Breast epithelium (tissue), 4 donors: ENCODE results near the gene MBD4. TPM values are rescaled to one million over a fixed set of nuclear protein-coding genes. Genes with fewer than 3 reads are reported as not detected.
"Not testable (repeated sequence)": the region's sequence is repeated elsewhere in the genome, so short reads cannot be mapped to it uniquely, and the experiment has no call there.

Source experiments
- DNase-seq, 2 donors: peaks; one replicate each; pipeline ENCODE4 v3.0.0-alpha.2; 2019; ENCODE audit warnings: low spot score in 2 of 2
- H3K27ac ChIP-seq, 2 donors: fragments of 200-600 bp; sonication (generic) in 1 of 2; one replicate each; pipeline ENCODE4 v1.5.1; 2016 to 2019; ENCODE audit warnings: mild to moderate bottlenecking in 1 of 2
- H3K27me3 ChIP-seq, 2 donors: fragments of 200-600 bp; sonication (generic) in 1 of 2; one replicate each; pipeline versions ENCODE4 v1.5.1 to v1.6.0; 2017 to 2019; ENCODE audit warnings: control low read depth in 1 of 2, mild to moderate bottlenecking in 1 of 2
- H3K36me3 ChIP-seq: fragments of 200-600 bp; one replicate; pipeline ENCODE4 v1.5.1; 2019
- H3K4me1 ChIP-seq, 2 donors: fragments of 200-600 bp; sonication (generic); one replicate each; pipeline ENCODE4 v1.5.1; 2016 to 2019; ENCODE audit warnings: control low read depth in 1 of 2
- H3K4me3 ChIP-seq, 3 donors: fragments of 200-600 bp; sonication (generic); 1 replicate in 2 of 3; 2 replicates in 1 of 3; pipeline ENCODE4 v1.5.1; 2016 to 2019; ENCODE audit warnings: mild to moderate bottlenecking in 3 of 3, moderate library complexity in 2 of 3
- H3K9me3 ChIP-seq, 2 donors: fragments of 200-600 bp; sonication (generic) in 1 of 2; one replicate each; pipeline ENCODE4 v1.5.1; 2016 to 2019; ENCODE audit warnings: control low read depth in 1 of 2
- CTCF ChIP-seq, 3 donors: fragments of 450-650 bp; IDR thresholded peaks; one replicate each; pipeline ENCODE4 v1.5.1; 2016 to 2017; ENCODE audit warnings: antibody characterized with exemption in 3 of 3, mild to moderate bottlenecking in 3 of 3, moderate library complexity in 3 of 3
- POLR2A ChIP-seq: fragments of 450-650 bp; IDR thresholded peaks from one replicate; pipeline ENCODE4 v1.6.1; 2016; ENCODE audit warnings: antibody characterized with exemption, mild to moderate bottlenecking, moderate library complexity
- POLR2AphosphoS5 ChIP-seq, 3 donors: sonication (generic); formaldehyde crosslinking; IDR thresholded peaks; one replicate each; pipeline ENCODE4 v1.6.1; 2017; ENCODE audit warnings: antibody characterized with exemption in 3 of 3
- intact Hi-C: fragments of 100-400 bp; cut with DNase I; formaldehyde crosslinking; loops from one replicate; pipeline ENCODE4 v1.15.1; 2023; ENCODE audit warnings: low total_unique reads
- total RNA-seq, 3 donors: library from RNA; depleted of rRNA; stranded (reverse); fragments of >200 nt; gene quantifications; one replicate each; pipeline ENCODE4 v1.1.0, GENCODE V29; 2016

Gene MBD4
- total RNA-seq, 3 donors from 2014 or later: 29.8 to 41.6 (median 37.7) TPM

- no peaks in the 10 kb centered on the region for H3K36me3 ChIP-seq
- intact Hi-C loops: no loop called here
- no peak overlapping the region for H3K4me3 ChIP-seq
- H3K27ac ChIP-seq: no peak overlapping the region
- H3K4me1 ChIP-seq: no peaks in the 10 kb centered on the region
- H3K9me3 ChIP-seq: no peaks in the 10 kb centered on the region
- TF ChIP-seq POLR2A (no peak), CTCF (IDR thresholded peaks at IDR 0.05) (no peak), POLR2AphosphoS5 (IDR thresholded peaks at IDR 0.05) (no peak)
- H3K27me3 ChIP-seq: no peaks in the 10 kb centered on the region
- no peak for DNase-seq
Observed at GRCh38 chr3:129415378-129415777, 24.4 kb downstream of the MBD4 start.

- no peaks in the 10 kb centered on the region for H3K9me3 ChIP-seq
- no peak overlapping the region for H3K27ac ChIP-seq
- intact Hi-C loops: no loop called here
- no peak for TF ChIP-seq CTCF (IDR thresholded peaks at IDR 0.05)
- TF ChIP-seq POLR2AphosphoS5 (IDR thresholded peaks at IDR 0.05): no peak
- no peak for TF ChIP-seq POLR2A
- no peak overlapping the region for H3K4me3 ChIP-seq
- no peaks in the 10 kb centered on the region for H3K4me1 ChIP-seq
- DNase-seq: peak in 1 of 2 donors; percentile 17
- no peaks in the 10 kb centered on the region for H3K27me3 ChIP-seq
- no peaks in the 10 kb centered on the region for H3K36me3 ChIP-seq
Observed at GRCh38 chr3:129413687-129414506, 25.9 kb downstream of the MBD4 start.

GRCh38 chr3:129413238-129413637, 26.5 kb downstream of the MBD4 start:
- H3K4me1 ChIP-seq, H3K9me3 ChIP-seq, DNase-seq, intact Hi-C loops, H3K27ac ChIP-seq, H3K27me3 ChIP-seq, H3K4me3 ChIP-seq, H3K36me3 ChIP-seq: not testable (repeated sequence)

GRCh38 chr3:129412542-129413198, 27.1 kb downstream of the MBD4 start:
- intact Hi-C loops: no loop called here
- no peak overlapping the region for H3K4me3 ChIP-seq
- H3K27me3 ChIP-seq: no peaks in the 10 kb centered on the region
- TF ChIP-seq CTCF (IDR thresholded peaks at IDR 0.05) (no peak), POLR2A (no peak), POLR2AphosphoS5 (IDR thresholded peaks at IDR 0.05) (no peak)
- no peak overlapping the region for H3K27ac ChIP-seq
- no peaks in the 10 kb centered on the region for H3K4me1 ChIP-seq
- no peaks in the 10 kb centered on the region for H3K9me3 ChIP-seq
- DNase-seq: peak in 1 of 2 donors; percentile 15
- no peaks in the 10 kb centered on the region for H3K36me3 ChIP-seq

- Histone ChIP-seq H3K36me3 (no peaks in the 10 kb centered on the region), H3K9me3 (no peaks in the 10 kb centered on the region), H3K27ac (no peak overlapping the region), H3K4me3 (no peak overlapping the region), H3K4me1 (no peaks in the 10 kb centered on the region), H3K27me3 (no peaks in the 10 kb centered on the region)
- TF ChIP-seq POLR2AphosphoS5 (IDR thresholded peaks at IDR 0.05): no peak
- no peak for TF ChIP-seq POLR2A
- TF ChIP-seq CTCF (IDR thresholded peaks at IDR 0.05): no peak
- intact Hi-C loops: no loop called here
- DNase-seq: peak in 1 of 2 donors; percentile 15
Observed at GRCh38 chr3:129410971-129411370, 28.8 kb downstream of the MBD4 start.
